IMR-90 (cell line): ENCODE measurements around the gene ZDHHC11B. TPM values are rescaled to one million over a fixed set of nuclear protein-coding genes. Genes with fewer than 3 reads are reported as not detected.
"Not testable (repeated sequence)": the region's sequence is repeated elsewhere in the genome, so short reads cannot be mapped to it uniquely, and the experiment has no call there.

Source experiments
- ATAC-seq: fragments of 200-7000 bp; cut with Tn5 transposase; 2 replicates; pipeline ENCODE4 v1.9.1; 2020; ENCODE audit warnings: low read depth, mild to moderate bottlenecking, moderate library complexity
- BruUV-seq: library from RNA; stranded (reverse); fragments of 400-500 nt; replicated peaks from 2 replicates; lab custom pipeline; 2021; lab: Mats Ljungman, UMichigan
- CTCF ChIA-PET: fragments of 300-600 bp; formaldehyde crosslinking; extraction: SDS; loops from one replicate; lab custom pipeline; 2021; ENCODE audit warnings: antibody characterized with exemption; lab: Yijun Ruan, JAX
- POLR2A ChIA-PET: fragments of 300-600 bp; sonication (Branson Sonifier 250); formaldehyde crosslinking; loops from one replicate; lab custom pipeline; 2022; ENCODE audit warnings: antibody characterized with exemption; ENCODE audit not compliant: unreplicated experiment; lab: Charles Lee
- DNase-seq: peaks from one replicate; pipeline ENCODE4 v3.0.0; 2013
- H2AFZ ChIP-seq: replicated peaks from 2 replicates; pipeline ENCODE3; 2013; ENCODE audit warnings: low read length, mild to moderate bottlenecking; ENCODE audit not compliant: poor library complexity
- H2AK5ac ChIP-seq: 2 replicates; pipeline ENCODE4 v1.6.1; 2013; ENCODE audit warnings: low read depth, low read length, inconsistent platforms
- H2AK9ac ChIP-seq: replicated peaks from 2 replicates; pipeline ENCODE3; 2013; ENCODE audit warnings: mild to moderate bottlenecking, low read depth, low read length, moderate library complexity; ENCODE audit not compliant: poor library complexity
- H2BK120ac ChIP-seq: 2 replicates; pipeline ENCODE4 v1.6.1; 2013; ENCODE audit warnings: low read depth, low read length, inconsistent platforms
- H2BK15ac ChIP-seq: 3 replicates; pipeline ENCODE4 v1.6.1; 2013; ENCODE audit warnings: low read depth, low read length, inconsistent platforms
- H2BK20ac ChIP-seq: 2 replicates; pipeline ENCODE4 v1.6.1; 2013; ENCODE audit warnings: low read depth, mild to moderate bottlenecking, inconsistent platforms, low read length, moderate library complexity
- H2BK5ac ChIP-seq: 2 replicates; pipeline ENCODE4 v1.6.1; 2013; ENCODE audit warnings: mild to moderate bottlenecking, low read depth, low read length, inconsistent platforms; ENCODE audit not compliant: poor library complexity, severe bottlenecking
- H3K14ac ChIP-seq: replicated peaks from 2 replicates; pipeline ENCODE4 v1.6.1; 2013; ENCODE audit warnings: low read depth, low read length, inconsistent platforms
- H3K18ac ChIP-seq: 2 replicates; pipeline ENCODE4 v1.6.1; 2013; ENCODE audit warnings: low read depth, low read length, control low read depth
- H3K23ac ChIP-seq: 2 replicates; pipeline ENCODE4 v1.6.1; 2013; ENCODE audit warnings: low read depth, low read length, inconsistent platforms
- H3K27ac ChIP-seq: 2 replicates; pipeline ENCODE4 v1.5.1; 2013; ENCODE audit warnings: mild to moderate bottlenecking, control low read depth, low read length; ENCODE audit not compliant: insufficient read depth
- H3K27me3 ChIP-seq: 2 replicates; pipeline ENCODE4 v1.6.1; 2013; ENCODE audit warnings: low read length; ENCODE audit not compliant: control insufficient read depth, insufficient read depth
- H3K36me3 ChIP-seq: 2 replicates; pipeline ENCODE4 v1.6.1; 2013; ENCODE audit warnings: low read length, mixed read lengths; ENCODE audit not compliant: control insufficient read depth, insufficient read depth
- H3K4ac ChIP-seq: 2 replicates; pipeline ENCODE4 v1.6.1; 2013; ENCODE audit warnings: low read depth, low read length, inconsistent platforms
- H3K4me1 ChIP-seq: 2 replicates; pipeline ENCODE4 v1.6.1; 2013; ENCODE audit warnings: low read length, mixed read lengths; ENCODE audit not compliant: control insufficient read depth, insufficient read depth
- H3K4me2 ChIP-seq: 2 replicates; pipeline ENCODE4 v1.6.1; 2013; ENCODE audit warnings: low read depth, mild to moderate bottlenecking, control low read depth, low read length, moderate library complexity
- H3K4me3 ChIP-seq: 2 replicates; pipeline ENCODE4 v1.5.1; 2013; ENCODE audit warnings: low read depth, mild to moderate bottlenecking, control low read depth, low read length, moderate library complexity; ENCODE audit not compliant: insufficient read depth
- H3K56ac ChIP-seq: 2 replicates; pipeline ENCODE4 v1.6.1; 2013; ENCODE audit warnings: low read length, inconsistent platforms; ENCODE audit not compliant: insufficient read depth; ENCODE audit errors: extremely low read depth
- H3K79me1 ChIP-seq, 2 experiments: 2 replicates each; pipeline ENCODE4 v1.6.1; 2013; ENCODE audit warnings: low read length in 2 of 2, inconsistent platforms in 1 of 2, low read depth in 1 of 2
- H3K9ac ChIP-seq: 2 replicates; pipeline ENCODE4 v1.6.1; 2013; ENCODE audit warnings: low read depth, low read length, control low read depth
- H3K9me1 ChIP-seq: 2 replicates; pipeline ENCODE4 v1.6.1; 2013; ENCODE audit warnings: low read length, inconsistent platforms; ENCODE audit not compliant: insufficient read depth
- H3K9me3 ChIP-seq: 2 replicates; pipeline ENCODE4 v1.6.1; 2013; ENCODE audit warnings: low read length; ENCODE audit not compliant: control insufficient read depth, insufficient read depth
- H4K20me1 ChIP-seq: 2 replicates; pipeline ENCODE4 v1.6.1; 2013; ENCODE audit warnings: low read length, inconsistent platforms; ENCODE audit not compliant: insufficient read depth
- H4K5ac ChIP-seq: 2 replicates; pipeline ENCODE4 v1.6.1; 2013; ENCODE audit warnings: mild to moderate bottlenecking, low read depth, low read length, control low read depth
- H4K8ac ChIP-seq, 2 experiments: 2 replicates each; pipeline ENCODE4 v1.6.1; 2013; ENCODE audit warnings: low read depth in 2 of 2, low read length in 2 of 2, control low read depth in 1 of 2, inconsistent platforms in 1 of 2
- H4K91ac ChIP-seq: 2 replicates; pipeline ENCODE4 v1.6.1; 2013; ENCODE audit warnings: low read depth, low read length, inconsistent platforms; ENCODE audit not compliant: insufficient read depth
- WGBS, 2 experiments: methylation state at CpG; one replicate each; pipeline versions ENCODE4 v1.1.5 to v1.1.7; 2013; ENCODE audit warnings: missing lambda C conversion rate in 2 of 2; ENCODE audit not compliant: insufficient read length in 1 of 2; ENCODE audit errors: extremely low coverage in 2 of 2; 5-methylcytosine and 5-hydroxymethylcytosine counted together
- dilution Hi-C: fragments of 300-500 bp; cut with HindIII; formaldehyde crosslinking; loops from one replicate; pipeline ENCODE4 v1.14.3; 2018; ENCODE audit warnings: low sequenced_read_pairs; ENCODE audit not compliant: unreplicated experiment
- in situ Hi-C: fragments of 300-500 bp; cut with MboI; formaldehyde crosslinking; loops from 3 replicates; pipeline ENCODE4 v1.14.3; 2019; ENCODE audit warnings: low sequenced_read_pairs, inconsistent platforms, mixed read lengths
- intact Hi-C: fragments of 100-400 bp; cut with micrococcal nuclease; formaldehyde crosslinking; loops from 2 replicates; pipeline ENCODE4 v1.10.0; 2022
- polyA plus RNA-seq, 3 experiments: library from polyadenylated mRNA; depleted of rRNA; stranded (reverse); fragments of >200 nt; gene quantifications; 2 replicates each; pipeline ENCODE4 v1.2.3, GENCODE V29; 2012; ENCODE audit warnings: low replicate concordance in 1 of 3
- total RNA-seq: library from RNA; depleted of rRNA; stranded (reverse); fragments of >200 nt; gene quantifications from 2 replicates; pipeline ENCODE4 v1.2.3, GENCODE V29; 2012

ZDHHC11B gene
- total and polyA plus RNA-seq, 2 of the 4 experiments (the other 2 are of a cell fraction), result 0.12 TPM; not detected in 1

DNA sequence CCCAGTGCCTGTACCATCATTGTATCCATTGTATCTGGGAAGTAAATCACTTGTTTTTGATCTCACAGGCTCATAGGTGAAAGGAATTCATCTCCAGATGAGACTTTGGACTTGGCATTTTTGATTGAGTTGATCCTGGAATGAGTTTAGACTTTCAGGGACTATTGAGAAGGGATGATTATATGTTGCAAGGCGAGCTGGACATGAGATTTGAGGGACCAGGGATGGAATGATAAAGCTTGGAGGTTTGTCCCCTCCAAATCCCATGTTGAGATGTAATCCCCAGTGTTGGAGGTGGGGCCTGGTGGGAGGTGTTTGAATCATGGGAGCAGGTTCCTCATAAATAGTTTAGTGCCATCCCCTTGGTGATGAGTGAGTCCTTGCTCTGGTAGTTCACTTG lies 10.4 kb upstream of the ZDHHC11B start:
- H2AK9ac ChIP-seq, H2BK120ac ChIP-seq, H3K27ac ChIP-seq, dilution Hi-C loops, H4K91ac ChIP-seq, ATAC-seq, H3K4ac ChIP-seq, H3K9me3 ChIP-seq, CTCF ChIA-PET, H2BK5ac ChIP-seq, H4K5ac ChIP-seq, H3K56ac ChIP-seq, H3K4me2 ChIP-seq, H2BK20ac ChIP-seq, H2AK5ac ChIP-seq, BruUV-seq, H3K79me1 ChIP-seq, DNase-seq, H3K4me1 ChIP-seq, H4K20me1 ChIP-seq, H3K14ac ChIP-seq, H2BK15ac ChIP-seq, H2AFZ ChIP-seq, H3K36me3 ChIP-seq, H4K8ac ChIP-seq, H3K23ac ChIP-seq, H3K9ac ChIP-seq, H3K18ac ChIP-seq, H3K4me3 ChIP-seq, POLR2A ChIA-PET, in situ Hi-C loops, H3K9me1 ChIP-seq, H3K27me3 ChIP-seq: not testable (repeated sequence)
- intact Hi-C loops, result loop anchor here (5.0 kb wide), 1 partner anchor 83 kb away; no protein-coding TSS in a partner anchor
- WGBS, 2 experiments, result 14% methylated on average over 1 of the region's 1 CpG; no CpG with 5 or more reads in 1 of the 2 experiments

DNA sequence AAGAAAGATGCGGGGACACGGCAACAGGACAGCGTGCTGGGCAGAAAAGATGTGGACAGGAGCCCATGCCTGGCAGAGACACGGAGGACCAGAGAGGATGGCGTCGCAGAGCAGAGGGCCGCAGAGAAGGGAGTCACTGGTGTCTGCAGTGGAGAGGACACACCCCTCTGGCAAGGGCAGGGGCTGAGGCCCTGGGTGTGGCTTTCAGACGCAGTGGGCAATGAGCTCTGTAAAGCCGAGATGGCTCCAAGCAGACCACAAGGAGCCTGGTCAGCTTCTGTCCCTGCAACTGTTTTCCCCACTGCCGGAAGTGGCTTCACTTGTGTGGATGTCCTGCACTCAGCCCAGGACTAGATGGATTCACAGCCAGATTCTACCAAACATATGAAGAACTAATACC lies 4.2 kb upstream of the ZDHHC11B start:
- H4K20me1 ChIP-seq, H4K5ac ChIP-seq, ATAC-seq, H3K56ac ChIP-seq, H3K14ac ChIP-seq, H2AK5ac ChIP-seq, H2BK120ac ChIP-seq, H4K91ac ChIP-seq, H4K8ac ChIP-seq, H3K4me3 ChIP-seq, H3K9ac ChIP-seq, H3K4me2 ChIP-seq, H3K4me1 ChIP-seq, H3K4ac ChIP-seq, H3K9me3 ChIP-seq, H2BK5ac ChIP-seq, H3K18ac ChIP-seq, H2BK20ac ChIP-seq, H2BK15ac ChIP-seq, H2AK9ac ChIP-seq, POLR2A ChIA-PET, H3K27ac ChIP-seq, H3K36me3 ChIP-seq, H3K23ac ChIP-seq, dilution Hi-C loops, H2AFZ ChIP-seq, DNase-seq, H3K9me1 ChIP-seq, in situ Hi-C loops, BruUV-seq, H3K79me1 ChIP-seq: not testable (repeated sequence)
- intact Hi-C loops, result loop anchor here (5.0 kb wide), 1 partner anchor 91 kb away; no protein-coding TSS in a partner anchor
- peaks cover 16% of the 10 kb centered on the region for H3K27me3 ChIP-seq
- CTCF ChIA-PET, result interaction anchor here (0.6 kb wide), 1 partner anchor 337 kb away, joined by 3 read pairs; no protein-coding TSS in a partner anchor
- WGBS, 2 experiments, result 91% methylated on average over 9 of the region's 10 CpGs; no CpG with 5 or more reads in 1 of the 2 experiments
